Measurements from ENCODE around the gene GARIN5A. TPM values are rescaled to one million over a fixed set of nuclear protein-coding genes. Genes with fewer than 3 reads are reported as not detected.

Gene GARIN5A
- total RNA-seq = 1 to 10 TPM; 1.2 to 5.3 (median 4.7) TPM
- 1 to 10 TPM; 1.3 to 2.7 (median 1.3) TPM for polyA plus RNA-seq
- long read RNA-seq, donor 1, partial matches to known transcripts = 0 of 7 reads
- long read RNA-seq, donor 1, other reads (novel, unspliced or antisense) = 0 of 7 reads
- long read RNA-seq, donor 2, partial matches to known transcripts = 1 of 1 reads
- long read RNA-seq, donor 2, other reads (novel, unspliced or antisense) = 0 of 1 reads

DNA sequence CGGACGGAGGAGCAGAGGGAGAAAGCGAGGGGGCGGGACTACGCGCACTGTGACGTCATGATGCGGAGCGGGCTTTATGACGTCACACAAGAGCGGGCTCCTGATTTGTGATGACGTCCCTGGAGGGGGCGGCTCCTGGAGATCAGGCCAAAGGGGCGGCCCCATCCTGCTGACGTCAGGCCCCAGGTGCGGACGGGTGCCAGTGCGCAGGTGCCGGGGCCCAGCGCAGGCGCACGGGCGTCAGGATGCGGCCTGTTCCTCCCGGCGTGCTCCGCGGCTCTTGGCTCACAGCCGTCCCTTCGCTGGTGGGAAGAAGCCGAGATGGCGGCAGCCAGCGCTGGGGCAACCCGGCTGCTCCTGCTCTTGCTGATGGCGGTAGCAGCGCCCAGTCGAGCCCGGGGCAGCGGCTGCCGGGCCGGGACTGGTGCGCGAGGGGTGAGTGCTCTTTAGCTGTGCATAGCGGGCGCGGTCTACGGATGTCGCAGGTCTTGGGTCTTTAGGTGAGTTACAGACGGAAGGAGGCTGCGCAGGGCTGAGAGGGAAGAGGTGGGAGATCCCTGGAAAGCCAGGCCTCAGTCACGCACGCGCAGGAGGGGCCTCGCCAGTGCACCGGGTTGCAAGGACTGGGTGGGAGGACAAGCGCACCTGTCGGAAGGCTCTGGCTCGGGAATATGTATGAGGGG lies at the start of gene GARIN5A, which contains the start of gene EMC10:
Gene GARIN5A, minus strand, starts transcription at position 625 of the 683 bp plus-strand sequence. Its CDS starts 460 bp downstream, at position 165.
Gene EMC10, plus strand, starts transcription at position 284 of the 683 bp plus-strand sequence. Its CDS starts 38 bp downstream, at position 322.
- no peak for TF ChIP-seq CTCF (IDR thresholded peaks at IDR 0.05)
- H3K4me3 ChIP-seq = peak within 1 kb of the TSS; percentile 97
- WGBS, 3 donors = 1 to 2% (median 1%) methylated on average over 44 to 58 of the region's 58 CpGs
- peak within 1 kb of the TSS; percentile 84 for H3K27ac ChIP-seq
- no peaks in the 10 kb centered on the region for H3K9me3 ChIP-seq
- intact Hi-C loops (cut with DNase I) = loop anchor here (5.0 kb wide), 2 partner anchors 36 to 109 kb away; partner anchors contain the start of genes ASPDH (in 1 of the 2), JOSD2 (in 1 of the 2) and NAPSA (in 1 of the 2)
- ATAC-seq (peak; percentile 92 to 97 (median 94)), DNase-seq (peak; percentile 90 to 95)
- H3K36me3 ChIP-seq (ENCODE audit: insufficient read depth in 1 of 2, low read depth in 1 of 2) = peaks cover 4 to 33% of the 10 kb centered on the region in 2 donors
- H3K4me1 ChIP-seq = peaks cover 17% of the 10 kb centered on the region
- H3K27me3 ChIP-seq (ENCODE audit: insufficient read depth in 3 of 3, low read length in 2 of 3) = no peaks in the 10 kb centered on the region

GRCh38 chr19:50522881-50523280 lies 46.2 kb upstream of the GARIN5A start:
- H3K27ac ChIP-seq = no peak overlapping the region
- H3K4me3 ChIP-seq = no peak overlapping the region
- no peaks in the 10 kb centered on the region for H3K36me3 ChIP-seq (ENCODE audit: insufficient read depth in 1 of 2, low read depth in 1 of 2)
- peaks cover 0 to 3% (median 0%) of the 10 kb centered on the region in 3 donors for H3K27me3 ChIP-seq (ENCODE audit: insufficient read depth in 3 of 3, low read length in 2 of 3)
- H3K9me3 ChIP-seq = no peaks in the 10 kb centered on the region
- 84 to 87% (median 87%) methylated on average over 10 of the region's 10 CpGs for WGBS, 3 donors
- ATAC-seq = no peak
- no peaks in the 10 kb centered on the region for H3K4me1 ChIP-seq
- no peak for DNase-seq
- intact Hi-C loops (cut with DNase I) = no loop called here
- no peak for TF ChIP-seq CTCF (IDR thresholded peaks at IDR 0.05)

DNA sequence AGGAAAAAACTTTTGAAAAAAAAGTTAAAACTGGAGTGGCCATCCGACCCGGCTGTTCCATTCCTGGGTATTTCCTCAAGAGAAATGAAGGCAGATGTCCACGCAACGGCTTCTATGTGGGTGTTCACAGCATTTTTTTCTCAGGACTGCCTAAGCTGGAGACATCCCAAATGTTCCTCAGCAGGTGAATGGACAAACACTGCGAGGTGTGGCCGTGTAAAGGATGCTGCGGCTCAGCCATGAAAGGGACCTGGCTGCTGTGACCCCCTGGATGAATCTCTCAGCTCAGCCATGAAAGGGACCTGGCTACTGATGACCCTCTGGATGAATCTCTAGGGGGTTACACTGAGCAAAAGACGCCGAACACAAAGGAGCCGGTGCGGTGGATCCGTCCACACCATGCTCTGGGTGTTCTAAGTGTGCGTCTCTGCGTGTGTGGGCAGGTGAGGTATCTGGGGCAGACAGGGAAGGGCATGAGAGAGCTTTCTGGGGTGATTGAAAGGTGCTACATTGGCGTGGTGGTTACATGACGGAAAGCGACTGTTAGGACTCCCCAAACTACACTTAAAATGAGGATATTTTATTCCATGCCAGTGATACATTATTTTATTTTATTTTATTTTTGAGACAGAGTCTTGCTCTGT lies 44.3 kb upstream of the GARIN5A start:
- no peaks in the 10 kb centered on the region for H3K4me1 ChIP-seq
- no peak for TF ChIP-seq CTCF (IDR thresholded peaks at IDR 0.05)
- DNase-seq (no peak), ATAC-seq (no peak)
- WGBS, 3 donors = 80 to 85% (median 81%) methylated on average over 17 of the region's 17 CpGs
- H3K27ac ChIP-seq = no peak overlapping the region
- no peaks in the 10 kb centered on the region for H3K9me3 ChIP-seq
- intact Hi-C loops (cut with DNase I) = no loop called here
- H3K4me3 ChIP-seq = no peak overlapping the region
- H3K27me3 ChIP-seq (ENCODE audit: insufficient read depth in 3 of 3, low read length in 2 of 3) = peaks cover 0 to 17% (median 3%) of the 10 kb centered on the region in 3 donors
- no peaks in the 10 kb centered on the region for H3K36me3 ChIP-seq (ENCODE audit: insufficient read depth in 1 of 2, low read depth in 1 of 2)

DNA sequence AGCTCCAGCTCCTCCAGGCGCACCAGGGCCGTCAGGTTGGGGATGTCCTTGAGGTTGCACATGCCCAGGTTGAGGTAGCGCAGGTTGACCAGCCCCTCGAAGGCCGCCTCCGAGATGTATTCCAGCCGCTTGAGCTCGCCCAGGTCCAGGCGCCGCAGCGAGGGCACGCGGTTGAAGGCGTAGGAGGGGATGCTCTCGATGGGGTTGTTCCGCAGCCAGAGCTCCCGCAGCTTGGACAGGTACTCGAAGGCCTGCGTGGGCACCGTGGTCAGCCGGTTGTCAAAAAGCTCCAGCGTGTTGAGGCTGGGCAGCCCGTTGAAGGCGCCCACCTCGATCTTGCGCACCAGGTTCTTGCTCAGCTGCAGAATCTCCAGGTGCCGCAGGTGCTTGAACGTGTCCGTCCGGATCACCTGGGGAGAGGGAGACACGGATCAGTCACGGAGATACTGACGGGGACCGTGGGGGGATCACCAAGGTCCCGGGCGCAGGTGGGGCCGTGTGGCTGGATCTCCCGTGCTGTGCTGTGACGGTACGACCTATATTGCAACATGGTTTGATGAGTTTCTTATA lies 42.4 kb upstream of the GARIN5A start:
- ATAC-seq = no peak
- Histone ChIP-seq H3K36me3 (ENCODE audit: insufficient read depth in 1 of 2, low read depth in 1 of 2) (no peaks in the 10 kb centered on the region), H3K27me3 (ENCODE audit: insufficient read depth in 3 of 3, low read length in 2 of 3) (peaks cover 0 to 23% (median 3%) of the 10 kb centered on the region in 3 donors), H3K4me1 (no peaks in the 10 kb centered on the region), H3K27ac (no peak overlapping the region), H3K9me3 (no peaks in the 10 kb centered on the region), H3K4me3 (no peak overlapping the region)
- intact Hi-C loops (cut with DNase I) = no loop called here
- 95 to 97% (median 96%) methylated on average over 40 of the region's 40 CpGs for WGBS, 3 donors
- DNase-seq = no peak
- TF ChIP-seq CTCF (IDR thresholded peaks at IDR 0.05) = no peak

Measured in psoas muscle (tissue), 8 donors.